Measurements from ENCODE around the gene TCEAL6.
"Not testable (repeated sequence)": the region's sequence is repeated elsewhere in the genome, so short reads cannot be mapped to it uniquely, and the experiment has no call there.

Gene TCEAL6

DNA sequence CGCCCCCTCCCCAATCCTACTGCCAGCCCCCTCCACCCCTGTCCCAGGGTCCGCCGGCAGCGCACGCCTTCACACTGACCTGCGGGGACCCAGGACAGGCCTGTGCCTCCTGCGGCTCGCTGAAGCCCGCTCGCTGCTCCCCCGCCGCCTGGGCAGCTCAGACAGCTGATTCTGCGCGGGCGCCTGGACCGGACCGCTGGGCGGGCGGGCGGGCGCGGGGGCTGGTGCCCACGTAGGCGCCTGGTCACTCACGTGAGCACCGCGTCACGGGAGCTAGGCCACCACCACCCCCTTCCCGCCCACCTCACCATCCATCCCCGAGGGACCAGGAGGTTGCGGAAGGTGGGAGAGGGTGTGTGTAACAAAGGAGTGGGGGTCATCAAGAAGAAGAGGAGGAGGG is at the start of gene TCEAL6:
Gene TCEAL6, minus strand, starts transcription at position 208 of the 400 bp plus-strand sequence.
- not testable (repeated sequence) for FAIRE-seq

DNA sequence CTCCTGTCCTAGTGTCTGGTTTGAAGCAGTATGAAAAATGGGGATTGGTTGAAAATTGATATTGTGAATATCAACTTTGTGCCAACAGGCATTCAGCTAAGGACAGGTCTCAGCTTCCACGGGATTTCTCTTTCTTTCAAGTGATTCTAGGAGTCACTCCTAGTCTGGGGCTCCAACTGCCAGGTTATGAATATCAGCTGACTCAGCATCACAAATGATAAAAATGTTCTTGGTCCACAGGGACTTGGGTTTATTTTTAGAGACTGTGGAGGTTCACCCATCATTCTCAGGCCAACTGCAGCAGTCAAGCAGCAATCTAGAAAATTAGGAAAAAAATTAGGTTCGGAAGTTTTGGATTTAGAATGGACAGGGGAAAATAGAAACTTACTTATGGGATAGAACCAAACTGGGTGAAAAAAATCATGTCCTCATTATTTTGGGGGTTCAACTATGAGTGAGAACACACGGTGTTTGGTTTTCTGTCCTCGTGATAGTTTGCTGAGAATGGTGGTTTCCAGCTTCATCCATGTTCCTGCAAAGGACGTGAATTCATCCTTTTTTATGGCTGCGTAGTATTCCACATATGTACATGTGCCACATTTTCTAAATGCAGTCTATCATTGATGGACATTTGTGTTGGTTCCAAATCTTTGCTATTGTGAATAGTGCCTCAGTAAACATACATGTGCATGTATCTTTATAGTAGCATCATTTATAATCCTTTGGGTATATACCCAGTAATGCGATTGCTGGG is 43.9 kb upstream of the TCEAL6 start:
- FAIRE-seq: no peak

DNA sequence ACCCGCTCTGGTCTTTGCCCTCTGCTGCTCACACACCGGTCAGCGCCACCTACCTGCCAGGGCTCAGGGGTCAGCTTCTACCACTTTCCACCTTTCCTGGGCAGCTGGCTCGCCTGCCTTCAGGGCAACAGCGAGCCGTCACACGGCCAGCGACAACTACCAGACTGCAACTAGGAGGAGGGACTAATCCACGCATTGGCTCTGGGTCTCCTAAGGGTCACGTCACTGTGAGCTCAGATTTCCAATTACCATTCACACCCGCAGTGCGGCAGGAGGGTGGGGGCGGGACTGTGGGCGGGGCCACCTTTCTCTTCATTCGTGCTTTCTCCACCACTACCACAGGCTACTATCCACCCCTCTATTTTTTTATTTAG is 13.5 kb upstream of the TCEAL6 start, which contains the start of gene BEX5:
Gene BEX5, minus strand, starts transcription at position 172 of the 374 bp plus-strand sequence. CDS start 1,712 bp downstream, outside the sequence.
- FAIRE-seq: no peak

DNA sequence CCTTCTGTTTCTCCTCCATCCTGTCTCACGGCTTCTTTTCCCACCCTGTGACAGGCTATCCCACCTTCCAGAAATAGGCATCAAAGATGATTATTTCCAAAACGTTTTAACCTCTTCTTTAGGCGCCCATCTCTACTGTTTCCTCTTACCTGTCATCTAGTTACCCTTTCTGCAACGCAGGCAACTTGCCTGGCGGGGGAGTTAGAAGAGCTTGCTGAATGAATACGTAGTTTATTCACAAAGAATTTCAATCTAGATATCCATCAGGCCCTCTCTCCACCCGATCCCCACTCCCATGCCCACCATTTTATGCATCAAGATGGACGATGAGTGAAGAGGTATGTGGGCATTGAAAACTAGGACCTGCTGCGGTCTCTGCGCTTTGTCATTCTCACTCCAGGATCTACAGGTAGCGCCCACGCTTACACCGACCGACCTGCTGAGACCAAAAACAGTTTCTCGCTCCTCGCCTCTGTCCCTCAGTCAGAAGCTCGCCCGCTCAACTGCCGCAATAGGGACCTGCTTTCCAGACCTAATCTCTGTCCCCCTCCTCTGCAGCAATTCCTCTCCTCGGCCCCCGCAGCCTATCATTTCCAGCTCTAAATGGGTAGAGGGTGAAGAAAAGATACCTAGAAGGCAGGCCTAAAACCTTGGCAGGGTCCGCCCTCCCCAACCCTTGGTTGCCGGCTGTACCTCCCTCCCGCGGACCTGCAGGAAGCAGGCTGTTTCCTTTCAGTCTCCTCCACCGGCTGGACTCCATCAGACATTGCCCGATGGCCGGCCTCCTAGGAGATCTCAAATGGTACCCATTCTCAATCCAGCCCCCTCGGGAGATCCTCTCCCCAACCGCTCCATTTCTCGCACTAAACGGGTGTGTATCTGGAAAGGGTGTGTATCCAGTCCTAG is 12.9 kb upstream of the TCEAL6 start:
- FAIRE-seq: no peak

- FAIRE-seq: no peak
Observed at GRCh38 chrX:102154218-102154860, 12.1 kb upstream of the TCEAL6 start.

DNA sequence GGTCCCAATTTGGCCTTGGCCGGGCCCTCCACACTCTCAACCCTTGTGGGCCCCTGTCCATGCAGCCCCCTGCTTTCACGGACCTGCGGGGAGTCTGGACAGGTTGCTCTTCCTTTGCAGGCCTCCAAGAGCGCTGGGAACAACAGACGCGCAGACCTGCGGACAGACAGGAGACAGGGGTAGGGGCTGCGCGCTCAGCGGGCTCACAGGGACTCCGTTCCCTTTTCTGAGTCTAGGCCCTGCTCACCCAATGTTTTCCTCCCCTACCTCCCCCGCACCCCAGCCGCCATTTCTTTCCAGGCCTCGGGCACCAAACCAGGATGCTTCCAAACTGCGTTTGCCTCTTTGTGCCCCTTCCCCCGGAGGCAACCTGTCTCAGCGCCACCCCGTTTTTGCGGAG is 650 bp downstream of the TCEAL6 start:
- FAIRE-seq: not testable (repeated sequence)

GRCh38 chrX:102140876-102141275 is 1.4 kb downstream of the TCEAL6 start:
- FAIRE-seq: peak; percentile 5

- FAIRE-seq: no peak
Observed at GRCh38 chrX:102138064-102138463, 4.2 kb downstream of the TCEAL6 start.

- FAIRE-seq: peak; percentile 18
Observed at GRCh38 chrX:102129473-102129872, 12.8 kb downstream of the TCEAL6 start.

- FAIRE-seq: no peak
Observed at GRCh38 chrX:102126863-102127262, 15.4 kb downstream of the TCEAL6 start.

DNA sequence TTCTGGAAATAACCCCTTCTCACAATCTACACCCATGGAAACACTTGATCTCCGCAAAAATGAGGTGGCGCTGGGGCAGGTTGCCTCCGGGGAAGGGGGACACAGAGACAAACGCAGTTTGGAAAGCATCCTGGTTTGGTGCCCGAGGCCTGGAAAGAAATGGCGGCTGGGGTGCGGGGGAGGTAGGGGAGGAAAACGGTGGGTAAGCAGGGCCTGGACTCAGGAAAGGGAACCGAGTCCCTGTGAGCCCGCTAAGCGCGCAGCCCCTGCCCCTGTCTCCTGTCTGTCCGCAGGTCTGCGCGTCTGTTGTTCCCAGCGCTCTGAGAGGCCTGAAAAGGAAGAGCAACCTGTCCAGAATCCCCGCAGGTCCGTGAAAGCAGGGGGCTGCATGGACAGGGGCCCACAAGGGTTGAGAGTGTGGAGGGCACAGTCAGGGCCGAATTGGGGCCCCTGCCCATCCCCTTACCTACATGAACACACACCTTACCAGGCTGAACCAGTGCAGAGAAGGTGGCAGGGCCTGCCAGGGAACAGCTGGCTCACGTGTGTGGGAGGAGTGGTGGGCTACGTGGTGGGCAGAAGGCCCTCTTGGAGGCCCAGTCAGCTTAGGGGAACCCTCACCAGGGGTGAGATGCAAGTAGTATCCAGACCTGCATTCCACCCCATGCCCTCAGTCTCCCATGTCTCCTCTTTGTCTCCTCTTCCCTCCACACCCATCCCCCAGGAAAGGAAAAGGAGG is 16.0 kb downstream of the TCEAL6 start:
- not testable (repeated sequence) for FAIRE-seq

DNA sequence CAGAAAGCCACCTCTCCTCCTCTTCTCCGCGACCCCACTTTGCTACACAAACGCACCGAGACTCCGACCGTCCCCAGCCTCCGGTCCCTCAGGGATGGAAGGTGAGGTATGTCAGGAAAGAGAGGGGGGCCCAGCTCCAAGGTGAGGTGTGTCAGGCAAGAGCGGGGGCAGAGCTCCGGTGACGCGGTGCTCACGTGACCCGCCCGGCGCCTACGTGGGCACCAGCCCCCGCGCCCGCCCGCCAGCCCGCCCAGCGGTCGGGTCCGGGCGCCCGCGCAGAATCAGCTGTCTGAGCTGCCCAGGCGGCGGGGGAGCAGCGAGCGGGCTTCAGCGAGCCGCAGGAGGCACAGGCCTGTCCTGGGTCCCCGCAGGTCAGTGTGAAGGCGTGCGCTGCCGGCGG is 16.8 kb downstream of the TCEAL6 start, which contains the start of gene TCEAL2:
Gene TCEAL2, plus strand, starts transcription at position 244 of the 400 bp plus-strand sequence. CDS start 1,152 bp downstream, outside the sequence.
- not testable (repeated sequence) for FAIRE-seq

- not testable (repeated sequence) for FAIRE-seq
Observed at GRCh38 chrX:102125014-102125413, 17.3 kb downstream of the TCEAL6 start.

- no peak for FAIRE-seq
Observed at GRCh38 chrX:102115748-102116147, 26.5 kb downstream of the TCEAL6 start.

GRCh38 chrX:102113367-102113766 is 28.9 kb downstream of the TCEAL6 start:
- peak; percentile 75 for FAIRE-seq

Measured in colon (tissue), 2 donors.